ENCODE measurements around the gene PTPN14.

GRCh38 chr1:214586621-214587020, 35.2 kb upstream of the PTPN14 start:
- TF ChIP-seq POLR2AphosphoS5 (IDR thresholded peaks at IDR 0.05; ENCODE audit: low read depth, low read length): no peak
- no peak for TF ChIP-seq CTCF (IDR thresholded peaks at IDR 0.05)
- no peak for TF ChIP-seq TCF7L2 (IDR thresholded peaks at IDR 0.05; ENCODE audit: low read depth, low read length)
- no peak for TF ChIP-seq REST (IDR thresholded peaks at IDR 0.05; ENCODE audit: insufficient read depth in 1 of 2, low read depth in 2 of 2, low read length in 1 of 2)
- no peak for TF ChIP-seq SIN3A (IDR thresholded peaks at IDR 0.05; ENCODE audit: borderline replicate concordance, insufficient read depth, low read depth, low read length)

Data from Panc1 (cell line).